PFSK-1 (cell line): Measurements from ENCODE around the gene DYNAP.

Source experiments
- POLR2AphosphoS5 ChIP-seq: IDR thresholded peaks from 2 replicates; pipeline ENCODE4 v1.6.1; 2012; ENCODE audit warnings: low read depth, mild to moderate bottlenecking, control low read depth, low read length, moderate library complexity
- SIN3A ChIP-seq: IDR thresholded peaks from 2 replicates; pipeline ENCODE4 v1.6.1; 2012; ENCODE audit warnings: mild to moderate bottlenecking, low read length, moderate library complexity, borderline replicate concordance; ENCODE audit not compliant: insufficient read depth
- TAF1 ChIP-seq: IDR thresholded peaks from 2 replicates; pipeline ENCODE4 v1.6.1; 2012; ENCODE audit warnings: low read length, control low read depth, borderline replicate concordance; ENCODE audit not compliant: insufficient read depth
- TF ChIP-seq, protein P1 (sequence below), 2 experiments: IDR thresholded peaks; 2 replicates each; pipeline versions ENCODE4 v1.6.1 to v1.8.0; 2011 to 2012; ENCODE audit warnings: low read depth in 2 of 2, low read length in 2 of 2, control low read depth in 1 of 2, inconsistent platforms in 1 of 2, mild to moderate bottlenecking in 1 of 2, moderate library complexity in 1 of 2; ENCODE audit not compliant: insufficient read depth in 1 of 2

- TF ChIP-seq, protein P1, sequence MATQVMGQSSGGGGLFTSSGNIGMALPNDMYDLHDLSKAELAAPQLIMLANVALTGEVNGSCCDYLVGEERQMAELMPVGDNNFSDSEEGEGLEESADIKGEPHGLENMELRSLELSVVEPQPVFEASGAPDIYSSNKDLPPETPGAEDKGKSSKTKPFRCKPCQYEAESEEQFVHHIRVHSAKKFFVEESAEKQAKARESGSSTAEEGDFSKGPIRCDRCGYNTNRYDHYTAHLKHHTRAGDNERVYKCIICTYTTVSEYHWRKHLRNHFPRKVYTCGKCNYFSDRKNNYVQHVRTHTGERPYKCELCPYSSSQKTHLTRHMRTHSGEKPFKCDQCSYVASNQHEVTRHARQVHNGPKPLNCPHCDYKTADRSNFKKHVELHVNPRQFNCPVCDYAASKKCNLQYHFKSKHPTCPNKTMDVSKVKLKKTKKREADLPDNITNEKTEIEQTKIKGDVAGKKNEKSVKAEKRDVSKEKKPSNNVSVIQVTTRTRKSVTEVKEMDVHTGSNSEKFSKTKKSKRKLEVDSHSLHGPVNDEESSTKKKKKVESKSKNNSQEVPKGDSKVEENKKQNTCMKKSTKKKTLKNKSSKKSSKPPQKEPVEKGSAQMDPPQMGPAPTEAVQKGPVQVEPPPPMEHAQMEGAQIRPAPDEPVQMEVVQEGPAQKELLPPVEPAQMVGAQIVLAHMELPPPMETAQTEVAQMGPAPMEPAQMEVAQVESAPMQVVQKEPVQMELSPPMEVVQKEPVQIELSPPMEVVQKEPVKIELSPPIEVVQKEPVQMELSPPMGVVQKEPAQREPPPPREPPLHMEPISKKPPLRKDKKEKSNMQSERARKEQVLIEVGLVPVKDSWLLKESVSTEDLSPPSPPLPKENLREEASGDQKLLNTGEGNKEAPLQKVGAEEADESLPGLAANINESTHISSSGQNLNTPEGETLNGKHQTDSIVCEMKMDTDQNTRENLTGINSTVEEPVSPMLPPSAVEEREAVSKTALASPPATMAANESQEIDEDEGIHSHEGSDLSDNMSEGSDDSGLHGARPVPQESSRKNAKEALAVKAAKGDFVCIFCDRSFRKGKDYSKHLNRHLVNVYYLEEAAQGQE (IDR thresholded peaks at IDR 0.05; ENCODE audit: insufficient read depth in 1 of 2, low read depth in 2 of 2, low read length in 2 of 2), result no peak
- TF ChIP-seq SIN3A (no peak), POLR2AphosphoS5 (no peak), TAF1 (no peak)
Measured at GRCh38 chr18:54630963-54631362, 39.9 kb downstream of the DYNAP start.
